SK-N-MC (cell line): ENCODE measurements around the gene SETD1B.
A peak's percentile ranks its signal among the peaks of the same experiment; 100 is the strongest.

Experiments used
- DNase-seq: peaks from one replicate; pipeline ENCODE4 v3.0.0-alpha.2; 2011; ENCODE audit warnings: low read depth, low spot score
- H3K27ac ChIP-seq: fragments of 200-600 bp; sonication (generic); 2 replicates; pipeline ENCODE4 v1.5.1; 2016; ENCODE audit warnings: mixed run types
- H3K36me3 ChIP-seq: fragments of 200-600 bp; sonication (generic); 2 replicates; pipeline ENCODE4 v1.6.1; 2017; ENCODE audit warnings: antibody characterized with exemption, low read length, mixed read lengths; ENCODE audit not compliant: insufficient read depth
- H3K4me3 ChIP-seq: fragments of 200-600 bp; sonication (generic); 2 replicates; pipeline ENCODE4 v1.5.1; 2016
- H3K9ac ChIP-seq: fragments of 200-600 bp; sonication (generic); 2 replicates; pipeline ENCODE4 v1.8.0; 2017; ENCODE audit warnings: mixed run types, mixed read lengths; ENCODE audit not compliant: insufficient read length
- H3K9me3 ChIP-seq: fragments of 200-600 bp; sonication (generic); 2 replicates; pipeline ENCODE4 v1.6.1; 2017; ENCODE audit warnings: low read depth, mild to moderate bottlenecking, antibody characterized with exemption, low read length, moderate library complexity, mixed read lengths
- EZH2 ChIP-seq: fragments of 200-600 bp; sonication (generic); IDR thresholded peaks from one replicate; pipeline ENCODE4 v1.6.1; 2017; ENCODE audit warnings: antibody characterized with exemption
- FOXP2 ChIP-seq: optimal IDR thresholded peaks from 2 replicates; pipeline ENCODE3; 2011; ENCODE audit warnings: mild to moderate bottlenecking, moderate library complexity; ENCODE audit not compliant: insufficient read depth; ENCODE audit errors: extremely low read length, control extremely low read depth
- POLR2AphosphoS5 ChIP-seq: IDR thresholded peaks from 2 replicates; pipeline ENCODE4 v1.6.1; 2012; ENCODE audit warnings: mild to moderate bottlenecking, low read depth, low read length, borderline replicate concordance

The SETD1B gene

GRCh38 chr12:121791671-121792551 is 11.9 kb upstream of the SETD1B start:
- Histone ChIP-seq H3K4me3 (no peak overlapping the region), H3K27ac (no peak overlapping the region), H3K9me3 (no peaks in the 10 kb centered on the region), H3K9ac (no peak overlapping the region), H3K36me3 (no peaks in the 10 kb centered on the region)
- TF ChIP-seq FOXP2 = no peak
- TF ChIP-seq EZH2 = no peak
- no peak for TF ChIP-seq POLR2AphosphoS5
- no peak for DNase-seq

- DNase-seq = no peak
- TF ChIP-seq EZH2 = no peak
- TF ChIP-seq FOXP2 = no peak
- no peak for TF ChIP-seq POLR2AphosphoS5
Observed at GRCh38 chr12:121792607-121793439, 11.0 kb upstream of the SETD1B start.

GRCh38 chr12:121793440-121793837 is 10.4 kb upstream of the SETD1B start, which contains the start of gene RHOF:
Gene RHOF (minus strand): TSS chr12:121793688. CDS start chr12:121793633, 55 bp downstream.
- H3K9ac ChIP-seq = peak within 1 kb of the TSS; percentile 69
- H3K36me3 ChIP-seq = peaks cover under 1% of the 10 kb centered on the region; the same call in 1 of the 2 replicates
- peak within 1 kb of the TSS; percentile 53; the same call in 1 of the 2 replicates for H3K27ac ChIP-seq
- H3K9me3 ChIP-seq = no peaks in the 10 kb centered on the region
- H3K4me3 ChIP-seq = peak within 1 kb of the TSS; percentile 94
- DNase-seq = no peak
- TF ChIP-seq POLR2AphosphoS5 = no peak
- TF ChIP-seq EZH2 = no peak
- TF ChIP-seq FOXP2 = no peak

More at GRCh38 chr12:121792607-121793439, 11.0 kb upstream of the SETD1B start:
- no peaks in the 10 kb centered on the region; the same call in 1 of the 2 replicates for H3K36me3 ChIP-seq
- H3K9me3 ChIP-seq = no peaks in the 10 kb centered on the region
- no peak overlapping the region for H3K27ac ChIP-seq
- H3K9ac ChIP-seq = no peak overlapping the region
- H3K4me3 ChIP-seq = peak overlapping the region; percentile 94

DNA sequence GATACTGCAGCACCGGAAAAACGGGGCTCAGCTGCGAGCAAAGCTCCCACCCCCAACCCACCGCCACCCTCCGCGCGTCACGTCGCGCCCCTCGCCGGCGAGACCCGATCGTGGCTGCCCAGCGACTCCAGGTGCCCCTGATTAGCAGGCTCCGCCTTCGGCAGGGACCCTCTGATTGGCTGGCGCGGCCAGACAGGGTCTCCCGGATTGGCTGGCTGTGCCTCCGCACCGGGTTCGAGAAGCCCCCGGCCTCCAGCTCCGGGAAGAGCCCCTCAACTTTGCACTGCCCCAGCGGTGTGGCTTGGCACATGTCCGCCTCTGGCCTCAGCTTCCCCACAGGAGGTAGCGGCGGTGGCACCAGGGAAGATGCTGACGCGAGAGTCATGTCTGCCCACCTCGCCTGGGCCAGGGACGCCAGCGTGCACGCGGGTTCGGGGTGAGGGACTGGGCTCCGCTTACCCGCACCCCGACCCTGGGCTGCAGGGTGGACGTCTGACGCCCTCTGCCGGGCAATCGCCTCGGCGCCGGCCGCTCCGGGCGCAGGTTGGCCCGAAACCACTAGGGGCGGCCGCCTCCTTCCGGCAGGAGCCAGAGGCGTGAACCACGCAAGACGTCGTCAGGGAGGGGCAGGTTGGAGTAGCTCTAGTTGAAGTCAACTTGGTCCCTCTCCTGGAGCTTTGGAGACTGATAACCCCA is 9.8 kb upstream of the SETD1B start:
- peak overlapping the region; percentile 94 for H3K4me3 ChIP-seq
- DNase-seq = no peak
- H3K27ac ChIP-seq = peak overlapping the region; percentile 53; the same call in 1 of the 2 replicates
- peaks cover 3% of the 10 kb centered on the region; the same call in 1 of the 2 replicates for H3K36me3 ChIP-seq
- H3K9me3 ChIP-seq = no peaks in the 10 kb centered on the region
- H3K9ac ChIP-seq = peak overlapping the region; percentile 69
- TF ChIP-seq POLR2AphosphoS5 (peak; percentile 47; the same call in 1 of the 2 replicates), FOXP2 (no peak), EZH2 (no peak)

GRCh38 chr12:121794534-121795033 is 9.2 kb upstream of the SETD1B start:
- H3K9me3 ChIP-seq = no peaks in the 10 kb centered on the region
- DNase-seq = no peak
- peaks cover 3% of the 10 kb centered on the region; the same call in 1 of the 2 replicates for H3K36me3 ChIP-seq
- H3K9ac ChIP-seq = peak overlapping the region; percentile 52
- peak overlapping the region; percentile 94 for H3K4me3 ChIP-seq
- peak overlapping the region; percentile 53; the same call in 1 of the 2 replicates for H3K27ac ChIP-seq
- no peak for TF ChIP-seq POLR2AphosphoS5
- TF ChIP-seq EZH2 = no peak
- no peak for TF ChIP-seq FOXP2

DNA sequence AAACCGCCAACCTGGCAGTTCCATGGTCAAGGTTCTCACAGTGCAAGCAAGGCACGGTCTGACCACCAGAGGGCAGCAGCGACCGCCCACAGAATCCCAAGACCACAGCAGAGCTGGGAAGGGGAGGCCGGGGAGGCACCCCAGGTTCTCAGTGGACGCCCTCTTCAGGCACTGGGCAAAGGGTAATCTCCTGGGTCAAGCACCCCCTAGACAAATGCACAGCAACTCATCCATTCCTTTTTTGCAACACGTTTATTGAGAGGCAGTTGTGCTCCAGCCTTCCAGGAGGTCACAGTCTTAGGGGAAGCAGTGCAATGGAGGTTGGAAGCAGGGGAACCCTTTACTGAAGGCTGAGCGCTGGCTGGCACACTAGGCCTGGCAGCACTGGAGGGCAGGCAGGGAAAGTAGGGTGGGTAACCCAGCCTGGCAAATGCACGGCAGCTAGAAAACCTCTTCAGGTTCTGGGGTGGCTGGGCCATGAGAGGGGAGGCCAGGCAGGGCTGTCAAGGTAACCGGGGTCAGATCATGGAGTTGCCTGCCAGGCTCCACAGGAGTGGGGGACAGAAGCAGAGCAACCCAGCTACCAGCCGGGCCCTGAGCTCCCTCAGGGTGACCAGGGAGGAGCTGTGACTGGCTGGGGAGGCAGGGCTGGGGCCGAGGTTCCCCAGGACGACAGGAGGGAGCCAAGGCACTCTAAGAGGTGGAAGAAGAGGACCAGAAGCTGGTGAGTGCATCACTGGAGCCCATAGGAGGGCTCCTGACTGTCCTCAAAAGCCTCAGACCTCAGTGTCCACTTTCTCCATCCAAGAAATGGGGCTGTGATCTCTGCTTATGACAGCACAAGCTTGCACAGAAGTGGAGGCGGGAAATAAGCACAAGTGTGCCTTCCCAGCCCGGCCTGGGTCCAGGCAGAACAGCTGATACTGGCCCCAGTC is 8.5 kb upstream of the SETD1B start:
- no peak for DNase-seq
- Histone ChIP-seq H3K27ac (peak overlapping the region; percentile 67), H3K4me3 (peak overlapping the region; percentile 94), H3K9me3 (no peaks in the 10 kb centered on the region), H3K36me3 (peaks cover 3% of the 10 kb centered on the region; the same call in 1 of the 2 replicates), H3K9ac (no peak overlapping the region)
- TF ChIP-seq EZH2 (no peak), FOXP2 (no peak)
